Stimulated activated CD4-positive, alpha-beta T cell treated with anti-CD3 and anti-CD28 coated beads, Interleukin-2, amount 100 ng/mL, for 4 hours (primary cell): ENCODE results near the gene GSTA4.
"Not testable (repeated sequence)": the region's sequence is repeated elsewhere in the genome, so short reads cannot be mapped to it uniquely, and the experiment has no call there.

Experiments used
- DNase-seq: peaks from one replicate; pipeline ENCODE4 v3.0.0-alpha.2; 2020; ENCODE audit warnings: low read depth

GSTA4 gene

DNA sequence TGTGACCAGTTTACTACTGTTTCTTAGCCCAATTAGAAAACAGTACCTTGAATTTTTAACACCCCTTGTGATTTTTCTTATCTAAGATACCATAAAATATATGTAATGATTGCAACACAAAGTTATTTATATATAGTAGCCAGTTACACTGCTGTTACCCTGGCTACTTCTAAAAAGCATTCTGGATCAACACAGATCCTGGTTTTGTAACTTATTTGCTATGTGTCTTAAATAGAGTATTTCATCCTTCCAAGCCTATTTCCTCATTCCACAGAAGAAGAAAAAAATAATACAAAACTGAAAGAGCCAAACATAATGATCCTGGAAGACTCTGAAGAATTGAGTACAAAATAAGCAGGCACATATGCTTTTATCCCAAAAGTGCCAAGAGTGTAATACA is 19.0 kb upstream of the GSTA4 start:
- DNase-seq, result no peak

DNA sequence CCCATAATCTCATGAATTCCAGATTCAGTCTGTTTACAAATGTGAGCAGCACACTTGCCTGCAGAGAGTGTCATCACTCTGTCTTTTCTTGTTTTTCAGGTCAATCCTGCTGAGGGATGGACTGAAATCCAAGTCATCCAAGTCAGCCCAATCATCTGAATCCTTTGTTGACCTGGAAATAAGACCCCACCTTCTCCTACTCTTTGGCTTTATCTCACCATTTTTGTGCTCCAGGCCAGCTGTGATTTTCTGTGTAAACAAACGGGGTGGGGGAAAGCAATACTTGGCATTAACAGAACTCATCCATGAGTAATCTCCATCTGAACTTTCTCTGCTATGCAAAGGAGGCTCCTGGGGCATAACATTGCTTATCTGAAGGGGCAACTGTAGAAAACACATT is 16.9 kb upstream of the GSTA4 start:
- no peak for DNase-seq

DNA sequence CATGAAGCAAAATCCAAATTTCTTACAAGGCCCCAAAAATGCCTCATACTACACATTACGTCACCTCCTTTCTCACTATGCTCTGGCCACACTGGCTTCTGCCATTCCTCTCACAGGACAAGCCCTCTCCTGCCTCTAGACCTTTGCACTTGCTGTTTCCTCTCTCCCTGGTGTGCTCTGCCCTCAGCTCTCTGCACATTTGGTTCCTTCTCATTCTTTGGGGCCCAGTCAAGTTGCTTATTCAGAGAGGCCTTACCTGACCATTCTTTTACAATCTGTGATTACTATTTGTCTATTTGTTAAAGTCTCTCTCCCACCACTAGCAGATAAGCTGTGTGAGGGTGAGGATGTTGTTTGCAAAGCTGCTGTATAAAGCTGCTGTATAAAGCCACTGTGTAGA is 15.4 kb upstream of the GSTA4 start:
- no peak for DNase-seq

DNA sequence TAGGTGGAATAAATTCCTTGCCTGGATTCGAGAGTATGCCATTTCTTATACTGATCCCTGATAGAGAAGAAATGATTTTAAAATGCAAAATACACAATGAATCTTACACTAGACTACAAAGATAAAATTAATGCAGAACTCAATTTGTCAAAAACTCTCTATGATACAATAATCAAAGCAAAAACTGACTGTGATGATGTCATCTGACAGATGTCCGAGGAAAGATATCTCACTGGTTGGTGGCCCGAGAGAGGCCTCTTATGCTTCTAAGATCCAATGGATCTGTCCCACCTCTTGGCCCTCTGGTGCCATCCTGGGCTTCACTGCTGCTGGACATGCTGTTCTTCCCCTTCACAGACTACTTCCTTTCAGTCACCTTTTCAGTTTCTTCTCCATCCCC is 14.4 kb upstream of the GSTA4 start:
- DNase-seq, result no peak

DNA sequence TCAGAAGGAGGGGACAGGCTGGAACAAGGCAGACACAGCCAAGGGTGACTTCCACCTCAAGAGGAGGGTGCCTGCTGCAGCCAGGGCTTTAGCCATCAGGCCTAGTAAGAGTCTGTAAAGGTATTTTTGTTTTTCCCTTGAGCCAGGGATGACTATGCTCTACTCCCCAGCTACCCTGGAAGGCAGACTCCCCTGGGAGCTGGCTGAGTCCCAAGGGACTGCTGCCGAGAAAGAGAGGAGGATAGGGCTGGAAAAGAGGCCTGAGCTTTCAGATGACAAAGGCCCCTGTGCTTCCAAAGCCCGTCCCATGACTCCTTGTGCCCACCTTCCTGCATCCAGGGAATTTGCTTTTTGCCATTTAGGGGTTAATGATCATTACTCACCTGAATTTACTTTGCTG is 14.0 kb upstream of the GSTA4 start:
- no peak for DNase-seq

DNA sequence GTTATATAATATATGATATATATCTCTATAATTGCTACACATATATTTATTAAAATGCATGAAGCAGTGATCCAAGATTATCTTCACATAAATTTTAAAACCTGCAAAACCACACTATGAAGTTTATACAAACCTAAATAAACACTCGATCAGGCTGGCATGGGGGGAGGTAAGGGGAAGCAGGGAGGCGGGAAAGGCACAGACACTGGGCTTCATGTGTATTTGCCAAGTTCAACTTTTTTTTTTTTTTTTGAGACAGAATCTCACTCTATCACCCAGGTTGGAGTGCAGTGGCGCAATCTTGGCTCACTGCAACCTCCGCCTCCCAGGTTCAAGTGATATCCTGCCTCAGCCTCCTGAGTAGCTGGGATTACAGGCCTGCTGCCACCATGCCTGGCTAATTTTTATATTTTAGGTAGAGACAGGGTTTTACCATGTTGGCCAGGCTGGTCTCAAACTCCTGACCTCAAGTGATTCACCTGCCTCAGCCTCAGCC is 13.2 kb upstream of the GSTA4 start:
- not testable (repeated sequence) for DNase-seq

DNA sequence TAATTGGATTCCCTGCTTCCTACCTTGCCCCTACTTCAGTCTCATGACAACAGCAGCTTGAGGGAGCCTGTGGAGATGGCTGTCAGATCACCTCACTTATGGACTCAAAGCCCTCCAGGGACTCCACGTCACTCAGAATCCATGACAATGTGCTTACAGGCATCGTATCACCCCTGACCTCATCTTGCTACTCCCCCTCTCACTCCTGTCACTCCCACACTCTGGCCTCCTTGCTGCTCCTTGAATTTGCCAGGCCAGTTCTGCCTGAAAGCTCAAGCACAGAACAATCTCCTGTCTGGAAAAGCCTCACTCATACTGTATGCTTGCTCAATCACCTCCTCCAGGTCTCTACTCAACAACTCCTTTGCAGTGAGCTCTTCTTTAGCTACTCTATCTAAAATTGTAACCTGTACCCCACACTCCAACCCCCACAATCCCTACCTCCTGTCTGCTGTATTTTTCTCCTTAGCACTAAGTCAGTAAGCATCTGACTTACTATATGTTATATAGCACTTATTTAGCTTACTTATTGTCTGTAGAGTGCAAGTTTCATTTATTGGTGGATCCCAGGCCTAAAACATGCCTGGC is 10.7 kb upstream of the GSTA4 start:
- DNase-seq, result no peak

DNA sequence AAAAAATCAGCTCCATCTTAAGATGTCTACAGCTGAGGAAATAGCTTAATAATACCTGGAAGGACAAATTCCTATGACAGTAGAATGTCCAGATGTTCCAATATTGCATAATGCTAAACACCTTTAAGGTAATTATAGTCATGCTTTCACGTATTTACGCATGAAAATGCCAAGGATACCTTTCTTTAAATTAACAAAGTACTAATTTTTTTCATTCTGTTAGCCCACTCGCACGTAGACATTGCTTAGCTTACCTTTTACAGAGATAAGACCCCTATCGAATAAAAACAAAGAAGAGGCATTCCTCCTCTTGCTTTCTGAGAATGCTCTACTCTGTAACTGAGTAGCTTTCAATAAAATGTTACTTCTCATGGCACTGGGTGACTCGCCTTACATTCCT is 4.4 kb upstream of the GSTA4 start:
- no peak for DNase-seq

DNA sequence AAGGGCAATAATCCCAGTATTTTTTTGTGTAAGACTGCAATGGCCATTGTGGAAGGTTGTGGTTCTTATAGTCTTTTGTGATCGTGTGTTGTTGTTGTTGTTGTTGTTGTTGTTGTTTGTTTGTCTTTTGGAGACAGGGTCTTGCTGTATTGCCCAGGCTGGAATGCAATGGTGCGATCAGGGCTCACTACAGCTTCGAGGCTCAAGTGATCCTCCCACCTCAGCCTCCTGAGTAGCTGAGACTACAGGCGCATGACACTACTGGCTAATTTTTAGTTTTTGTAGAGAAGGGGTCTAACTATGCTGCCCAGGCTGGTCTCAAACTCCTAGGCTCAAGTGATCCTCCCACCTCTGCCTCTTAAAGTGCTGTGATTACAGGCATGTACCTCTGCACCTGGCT is 3.5 kb upstream of the GSTA4 start:
- no peak for DNase-seq

DNA sequence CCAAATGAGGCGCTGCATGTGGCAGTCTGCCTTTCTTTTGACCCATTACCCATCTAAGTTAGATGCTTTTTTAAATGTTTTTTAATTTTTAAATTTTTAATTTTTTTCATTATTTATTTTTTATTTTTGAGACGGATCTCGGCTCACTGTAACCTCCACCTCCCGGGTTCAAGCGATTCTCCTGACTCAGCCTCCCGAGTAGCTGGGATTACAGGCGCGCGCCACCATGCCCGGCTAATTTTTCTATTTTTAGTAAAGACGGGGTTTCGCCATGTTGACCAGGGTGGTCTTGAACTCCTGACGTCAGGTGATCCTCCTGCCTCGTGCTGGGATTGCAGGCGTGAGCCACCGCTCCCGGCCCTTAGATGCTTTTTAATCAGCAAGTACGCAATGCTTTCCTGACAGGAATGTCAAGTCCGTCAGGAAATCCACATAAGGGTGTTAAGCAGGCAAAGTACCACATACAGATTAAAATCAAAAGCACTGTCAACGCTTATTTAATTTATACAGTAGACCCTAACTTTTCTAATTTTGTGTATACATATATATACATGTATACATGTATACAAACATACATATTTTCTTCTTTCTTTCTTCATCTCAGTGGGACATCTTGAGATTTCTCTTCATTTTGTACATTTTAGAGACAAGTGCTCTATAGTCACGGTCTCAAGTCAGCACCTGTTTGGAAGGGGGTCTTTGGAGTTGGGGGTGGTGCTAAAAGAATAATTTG is 995 bp upstream of the GSTA4 start:
- no peak for DNase-seq

DNA sequence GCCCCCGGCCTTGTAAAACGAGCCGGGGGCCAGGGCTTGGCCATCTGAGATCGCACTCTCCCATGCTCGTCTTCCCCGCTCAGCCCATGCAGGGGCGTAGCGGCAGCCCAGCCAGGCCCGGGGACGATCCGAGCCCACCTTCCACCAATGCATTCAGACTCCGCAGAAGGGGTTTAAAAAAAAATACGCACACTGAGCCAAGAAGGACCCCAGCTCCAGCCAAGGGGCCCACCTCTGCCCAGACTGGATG is 320 bp downstream of the GSTA4 start:
- no peak for DNase-seq

DNA sequence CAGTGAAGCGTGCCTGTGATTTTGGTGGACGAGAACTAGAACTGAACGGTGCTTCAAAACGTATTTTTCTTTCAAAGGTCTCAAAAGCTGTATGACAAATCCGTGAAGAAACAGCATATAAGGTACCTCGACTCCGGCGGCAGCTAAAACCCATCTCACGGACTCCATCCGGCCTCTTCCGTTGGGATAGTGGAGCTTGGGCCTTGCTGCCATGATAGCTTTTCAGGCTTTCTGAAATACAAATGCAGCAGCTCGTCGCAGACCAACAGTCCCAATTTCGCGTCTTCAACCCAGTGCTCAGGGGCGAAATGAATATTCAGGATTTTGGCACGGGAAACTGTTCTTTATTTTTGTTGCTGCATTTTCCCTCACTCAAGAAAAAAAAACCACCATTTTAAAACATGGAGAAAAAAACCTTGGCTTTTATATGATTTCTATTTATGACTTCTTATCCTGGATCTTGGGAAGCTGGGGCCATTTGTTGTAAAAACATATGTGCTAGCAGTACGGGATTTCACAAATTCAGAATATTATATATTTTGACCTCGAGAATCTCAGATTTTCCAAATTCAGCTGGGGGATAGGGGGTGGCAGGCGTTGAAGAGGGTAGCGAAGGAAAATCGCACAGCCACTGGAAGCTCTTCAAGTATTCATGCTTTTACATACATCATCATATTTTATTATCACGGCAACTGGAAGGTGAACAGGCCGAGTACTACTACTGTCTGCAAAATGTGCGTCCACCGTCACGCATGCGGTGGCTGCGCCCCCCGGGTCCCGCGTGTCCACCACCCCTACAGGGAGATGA is 849 bp downstream of the GSTA4 start:
- DNase-seq, result no peak

DNA sequence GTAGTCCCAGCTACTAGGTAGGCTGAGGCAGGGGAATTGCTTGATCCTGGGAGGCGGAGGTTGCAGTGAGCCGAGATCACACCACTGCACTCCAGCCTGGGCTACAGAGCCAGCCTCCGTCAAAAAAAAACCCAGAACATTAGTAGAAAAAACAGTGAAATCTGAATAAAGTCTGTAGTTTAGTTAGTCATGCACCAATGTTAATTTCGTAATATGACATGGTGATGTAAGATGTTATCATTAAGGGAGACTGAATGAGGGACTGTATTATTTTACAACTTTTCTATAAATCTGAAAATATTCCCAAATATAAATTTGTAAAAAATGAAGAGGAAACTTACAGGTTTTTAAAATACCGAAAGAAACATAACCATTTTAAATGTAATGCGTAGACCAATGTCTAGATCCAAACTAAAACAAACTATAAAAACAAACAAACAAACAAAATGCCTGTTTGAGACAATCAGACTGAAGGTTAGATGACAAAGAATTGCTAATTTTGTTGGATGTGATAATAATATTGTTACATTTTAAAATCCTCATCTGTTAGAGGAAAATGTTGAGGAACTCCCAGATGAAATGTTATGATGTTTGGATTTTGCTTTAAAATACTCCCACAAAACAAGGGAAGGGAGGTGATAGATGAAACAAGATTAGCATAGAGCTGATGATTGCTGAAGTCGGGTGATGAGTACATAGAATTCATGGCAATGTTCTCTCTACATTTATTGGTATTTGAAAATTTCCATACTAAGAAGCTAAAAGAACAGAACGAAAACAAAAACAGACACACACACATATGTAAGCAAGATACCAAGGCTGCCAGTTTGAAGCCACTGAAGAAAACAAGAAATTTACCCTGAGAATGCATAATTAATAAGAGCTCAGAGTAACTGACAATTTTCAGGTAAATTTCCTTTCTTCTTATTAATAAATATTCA is 1.8 kb downstream of the GSTA4 start:
- no peak for DNase-seq

DNA sequence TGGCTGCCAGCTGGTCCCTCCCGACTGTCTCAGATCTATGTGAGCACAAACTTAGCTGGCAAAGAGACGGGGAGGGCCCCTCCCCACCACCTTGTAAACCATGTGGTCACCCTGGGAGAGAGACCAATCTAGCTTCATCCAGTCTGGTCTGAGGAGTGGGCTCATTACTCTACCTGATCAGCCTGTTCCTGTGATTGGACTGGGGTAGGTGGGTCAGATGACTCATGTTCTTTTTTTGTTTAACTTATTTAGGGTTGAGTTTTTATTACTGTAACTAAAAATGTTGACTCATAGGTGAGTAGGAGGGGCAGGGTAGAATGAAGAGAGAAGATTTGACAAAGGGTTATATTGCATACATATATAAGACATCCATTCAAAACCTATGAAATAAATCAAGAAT is 4.7 kb downstream of the GSTA4 start:
- no peak for DNase-seq

DNA sequence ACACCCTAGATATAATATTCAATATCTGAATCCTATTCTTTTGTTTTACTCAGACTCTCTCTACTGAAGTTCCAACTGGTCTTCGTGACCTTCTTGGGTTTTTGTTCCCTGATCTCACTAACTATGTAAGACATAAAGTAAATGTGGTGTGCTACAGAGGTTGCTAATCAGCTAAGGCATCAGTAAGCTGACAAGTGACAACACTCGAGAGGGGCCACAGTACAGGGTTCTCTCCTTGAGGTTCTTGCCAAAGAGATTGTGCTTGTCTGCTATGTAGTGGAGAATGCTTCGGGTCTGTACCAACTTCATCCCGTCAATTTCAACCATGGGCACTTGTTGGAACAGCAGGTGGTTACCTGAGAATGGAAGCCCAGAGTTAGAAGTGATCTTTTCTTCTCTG is 9.9 kb downstream of the GSTA4 start:
- no peak for DNase-seq

DNA sequence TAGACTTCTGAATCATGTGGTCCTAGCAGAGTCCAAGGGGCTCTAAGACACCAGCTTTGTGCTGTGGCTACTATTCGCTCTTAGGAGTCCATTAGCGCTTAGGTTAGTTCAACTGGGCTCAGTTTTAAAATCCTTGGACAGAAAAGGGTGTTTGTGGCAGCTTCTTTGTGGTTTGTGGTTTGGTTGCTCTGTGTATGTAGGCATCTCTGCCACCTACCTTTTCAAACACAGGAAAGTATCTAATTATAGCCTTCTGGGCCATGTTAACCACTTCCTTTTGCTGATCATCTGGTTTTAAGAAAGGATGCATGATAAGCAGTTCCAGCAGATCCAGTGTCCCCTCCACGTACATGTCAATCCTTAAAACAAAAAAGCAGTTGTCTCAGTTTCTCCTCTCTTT is 10.8 kb downstream of the GSTA4 start:
- no peak for DNase-seq

DNA sequence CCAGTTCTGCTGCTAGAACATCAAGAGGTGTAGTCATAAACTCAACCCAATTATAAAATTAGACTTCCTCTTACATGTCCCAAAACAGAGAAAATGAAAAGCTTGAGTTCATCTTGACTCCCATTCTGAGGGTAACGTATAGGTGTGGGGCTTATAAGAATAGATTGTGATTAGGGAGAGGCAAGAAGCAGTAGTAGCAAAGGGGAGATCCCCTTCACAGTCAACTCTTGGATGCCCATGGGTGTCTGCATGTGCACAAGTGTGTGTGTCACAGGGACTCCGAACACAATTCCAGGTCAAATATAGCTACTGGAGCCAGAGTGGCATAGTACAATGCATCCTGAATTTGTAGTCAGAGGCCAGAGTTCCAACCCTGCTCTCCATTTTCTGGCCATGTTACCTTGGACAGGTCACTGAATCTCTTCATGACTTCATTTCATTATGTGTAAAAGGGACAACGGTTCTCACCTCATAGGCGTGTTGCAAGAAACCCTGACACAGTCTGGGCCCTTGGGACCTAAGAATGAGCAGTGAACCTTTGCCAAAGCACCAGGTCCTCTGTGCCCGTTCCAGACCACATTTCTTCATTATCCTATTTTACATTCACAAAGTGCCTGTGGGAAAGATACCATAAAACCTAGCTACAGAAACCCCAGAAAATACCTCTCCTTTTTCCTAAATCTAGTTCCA is 11.8 kb downstream of the GSTA4 start:
- DNase-seq, result no peak

DNA sequence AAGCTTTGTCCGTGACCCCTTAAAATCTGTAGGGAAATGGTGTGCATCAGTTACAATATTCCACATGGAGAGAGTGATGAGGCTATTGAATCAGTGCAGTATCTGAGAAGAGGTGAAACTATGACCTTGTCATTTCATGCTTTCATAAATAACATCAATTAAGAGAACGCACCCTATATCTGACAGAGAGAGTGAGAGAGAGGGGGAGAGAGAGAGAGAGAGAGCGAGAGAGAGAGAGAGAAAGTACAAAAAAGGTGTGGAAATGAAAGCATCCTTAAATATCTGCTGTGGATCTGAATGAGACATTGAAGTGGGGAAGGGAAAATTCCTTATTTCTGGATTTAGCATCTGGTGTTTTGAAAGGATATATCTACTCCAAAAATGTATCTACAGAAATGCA is 12.4 kb downstream of the GSTA4 start:
- no peak for DNase-seq

DNA sequence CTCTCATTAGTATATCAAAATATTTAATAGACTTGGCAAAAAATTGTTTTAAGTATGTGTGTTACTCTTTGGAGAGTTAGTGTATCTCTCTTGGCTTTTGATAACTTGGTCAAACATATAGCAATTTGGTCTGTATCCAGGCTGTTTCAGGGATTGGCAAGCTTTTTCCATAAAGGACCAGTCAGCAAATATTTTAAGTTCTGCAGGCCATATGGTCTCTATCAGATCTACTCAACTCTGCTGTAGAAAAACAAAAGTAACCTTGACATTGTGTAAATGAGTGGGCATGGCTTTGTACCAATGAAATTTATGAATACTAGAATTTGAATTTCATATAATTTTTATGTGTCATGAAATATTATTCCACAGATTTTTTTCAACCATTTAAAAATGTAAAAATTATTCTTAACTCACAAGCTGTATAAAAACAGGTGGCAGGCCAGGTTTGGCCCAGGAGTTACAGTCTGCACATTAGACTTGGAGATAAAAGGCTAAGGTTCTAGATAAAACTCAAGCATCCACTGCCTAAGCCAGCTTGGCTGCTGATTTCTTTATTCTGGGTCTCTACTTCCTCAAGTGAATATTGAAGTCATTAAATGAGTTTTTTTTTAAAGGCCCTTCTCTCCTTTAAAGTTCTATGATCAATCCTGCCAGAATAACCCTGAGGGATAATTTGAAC is 13.7 kb downstream of the GSTA4 start:
- DNase-seq, result no peak

DNA sequence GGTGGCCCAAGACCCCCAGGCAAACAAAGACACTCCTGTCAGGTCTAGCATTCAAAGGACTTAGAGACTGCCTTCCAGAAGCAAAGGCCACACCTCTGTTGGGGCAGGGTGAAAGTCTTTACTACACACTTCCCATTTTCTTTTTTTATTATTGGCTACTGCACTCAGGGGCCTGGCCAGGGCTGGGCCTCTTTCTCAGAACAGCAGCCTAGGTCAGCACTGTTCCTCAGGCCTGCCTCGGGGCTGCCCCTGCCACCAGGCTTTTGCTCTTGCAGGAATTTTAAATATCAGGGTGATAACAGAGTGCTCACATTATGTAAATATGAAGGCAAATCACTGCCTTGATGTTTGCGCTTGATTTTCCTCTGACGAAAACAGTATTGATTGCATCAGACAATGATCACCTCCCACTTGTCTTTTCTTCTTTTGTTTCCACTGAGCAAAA is 18.5 kb downstream of the GSTA4 start:
- no peak for DNase-seq

DNA sequence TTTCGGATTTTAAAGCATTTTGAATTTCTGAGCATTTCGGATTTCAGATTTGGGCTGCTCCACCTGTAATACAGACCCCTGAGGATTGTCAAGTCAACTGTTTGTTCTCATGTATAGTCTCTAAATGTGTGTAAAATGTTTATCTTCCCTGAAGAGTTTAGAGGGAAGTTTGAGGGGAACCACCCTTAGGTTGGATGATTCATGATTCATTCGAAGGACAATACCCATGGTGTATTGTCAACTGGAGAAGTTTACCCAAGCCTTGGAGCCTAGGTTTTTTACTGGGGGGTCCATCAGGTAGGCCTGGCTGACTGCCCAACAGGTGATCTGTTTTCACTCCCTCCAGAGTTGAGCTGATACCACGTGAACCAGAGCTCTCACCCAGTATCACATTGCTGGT is 18.9 kb downstream of the GSTA4 start:
- no peak for DNase-seq
